OCI-M2 (cell line): ENCODE data around the gene CHADL.
"Not testable (repeated sequence)": the region's sequence is repeated elsewhere in the genome, so short reads cannot be mapped to it uniquely, and the experiment has no call there.

Source experiments
- DNase-seq: peaks from one replicate; lab custom pipeline; 2025; ENCODE audit not compliant: unreplicated experiment; lab: John Stamatoyannopoulos, UW

CHADL gene

GRCh38 chr22:41240377-41241132, at the start of gene CHADL:
TSS of gene CHADL (minus strand) at chr22:41240931. CDS start at chr22:41240881, 50 bp downstream.
- no peak for DNase-seq

GRCh38 chr22:41289671-41290070, 48.9 kb upstream of the CHADL start:
- DNase-seq = no peak

- no peak for DNase-seq
These were observed 47.7 kb upstream of the CHADL start for GRCh38 chr22:41288245-41288946.

GRCh38 chr22:41286639-41287091, 45.9 kb upstream of the CHADL start:
- DNase-seq = no peak

GRCh38 chr22:41285820-41286638, 45.3 kb upstream of the CHADL start, which contains the start of gene RANGAP1:
TSS of gene RANGAP1 (minus strand) at chr22:41286187. CDS start at chr22:41281044, 5,143 bp downstream.
- peak; percentile 77 for DNase-seq

- DNase-seq = no peak
These were observed 44.7 kb upstream of the CHADL start for GRCh38 chr22:41285441-41285819.

- DNase-seq = no peak
These were observed 43.7 kb upstream of the CHADL start for GRCh38 chr22:41284465-41284864.

- DNase-seq = no peak
These were observed 40.1 kb upstream of the CHADL start for GRCh38 chr22:41280854-41281253.

- DNase-seq = no peak
These were observed 39.3 kb upstream of the CHADL start for GRCh38 chr22:41280065-41280464.

GRCh38 chr22:41274856-41275255, 34.1 kb upstream of the CHADL start:
- DNase-seq = no peak

- no peak for DNase-seq
These were observed 32.4 kb upstream of the CHADL start for GRCh38 chr22:41273128-41273527.

- no peak for DNase-seq
These were observed 31.1 kb upstream of the CHADL start for GRCh38 chr22:41271787-41272186.

- no peak for DNase-seq
These were observed 27.2 kb upstream of the CHADL start for GRCh38 chr22:41267958-41268357.

GRCh38 chr22:41264408-41264941, 23.7 kb upstream of the CHADL start:
- DNase-seq = no peak

- no peak for DNase-seq
These were observed 23.0 kb upstream of the CHADL start for GRCh38 chr22:41263704-41264103.

GRCh38 chr22:41262250-41262765, 21.6 kb upstream of the CHADL start:
- no peak for DNase-seq

GRCh38 chr22:41261541-41262249, 21.0 kb upstream of the CHADL start:
- no peak for DNase-seq

GRCh38 chr22:41260871-41261270, 20.1 kb upstream of the CHADL start:
- DNase-seq = no peak

GRCh38 chr22:41259756-41260155, 19.0 kb upstream of the CHADL start:
- not testable (repeated sequence) for DNase-seq

GRCh38 chr22:41257696-41258095, 17.0 kb upstream of the CHADL start:
- no peak for DNase-seq
